ENCODE results near the gene RNF8.

The RNF8 gene

GRCh38 chr6:37359039-37359438 lies 5.3 kb downstream of the RNF8 start:
- no peak for DNase-seq (ENCODE audit: low read depth)

GRCh38 chr6:37362101-37362828 lies 8.5 kb downstream of the RNF8 start:
- no peak for DNase-seq (ENCODE audit: low read depth)

GRCh38 chr6:37365791-37366190 lies 12.0 kb downstream of the RNF8 start:
- no peak for DNase-seq (ENCODE audit: low read depth)

- DNase-seq (ENCODE audit: low read depth) = no peak
Measured at GRCh38 chr6:37366910-37367309, 13.1 kb downstream of the RNF8 start.

GRCh38 chr6:37368961-37369320 lies 15.2 kb downstream of the RNF8 start:
- DNase-seq (ENCODE audit: low read depth) = no peak

- DNase-seq (ENCODE audit: low read depth) = no peak
Measured at GRCh38 chr6:37369321-37370201, 15.8 kb downstream of the RNF8 start.

- no peak for DNase-seq (ENCODE audit: low read depth)
Measured at GRCh38 chr6:37371154-37372083, 17.6 kb downstream of the RNF8 start.

GRCh38 chr6:37372116-37372515 lies 18.3 kb downstream of the RNF8 start:
- no peak for DNase-seq (ENCODE audit: low read depth)

GRCh38 chr6:37373822-37374471 lies 20.2 kb downstream of the RNF8 start:
- no peak for DNase-seq (ENCODE audit: low read depth)

- no peak for DNase-seq (ENCODE audit: low read depth)
Measured at GRCh38 chr6:37375376-37375775, 21.6 kb downstream of the RNF8 start.

- DNase-seq (ENCODE audit: low read depth) = no peak
Measured at GRCh38 chr6:37376078-37376743, 22.4 kb downstream of the RNF8 start.

- DNase-seq (ENCODE audit: low read depth) = no peak
Measured at GRCh38 chr6:37381579-37381978, 27.8 kb downstream of the RNF8 start.

- DNase-seq (ENCODE audit: low read depth) = no peak
Measured at GRCh38 chr6:37382994-37383765, 29.4 kb downstream of the RNF8 start.

- no peak for DNase-seq (ENCODE audit: low read depth)
Measured at GRCh38 chr6:37388578-37388977, 34.8 kb downstream of the RNF8 start.

GRCh38 chr6:37389857-37390256 lies 36.1 kb downstream of the RNF8 start:
- no peak for DNase-seq (ENCODE audit: low read depth)

GRCh38 chr6:37391120-37391519 lies 37.3 kb downstream of the RNF8 start:
- no peak for DNase-seq (ENCODE audit: low read depth)

GRCh38 chr6:37392821-37393220 lies 39.0 kb downstream of the RNF8 start:
- DNase-seq (ENCODE audit: low read depth) = no peak

- no peak for DNase-seq (ENCODE audit: low read depth)
Measured at GRCh38 chr6:37393381-37393929, 39.7 kb downstream of the RNF8 start.

- DNase-seq (ENCODE audit: low read depth) = no peak
Measured at GRCh38 chr6:37396571-37397180, 42.9 kb downstream of the RNF8 start.

- no peak for DNase-seq (ENCODE audit: low read depth)
Measured at GRCh38 chr6:37399131-37399530, 45.3 kb downstream of the RNF8 start.
